GM12872 (cell line): Measurements from ENCODE around the gene NLRP8.

Experiments
- CTCF ChIP-seq: IDR thresholded peaks from 3 replicates; pipeline ENCODE4 v1.5.1; 2011; ENCODE audit warnings: low read depth, mild to moderate bottlenecking, low read length, moderate library complexity; ENCODE audit not compliant: insufficient read depth

NLRP8 gene

GRCh38 chr19:55980415-55980814 lies 32.8 kb downstream of the NLRP8 start:
- TF ChIP-seq CTCF = no peak

- TF ChIP-seq CTCF = no peak
Observed at GRCh38 chr19:55985254-55985653, 37.6 kb downstream of the NLRP8 start.

GRCh38 chr19:55986487-55986886 lies 38.9 kb downstream of the NLRP8 start, which contains the start of gene NLRP5:
Gene NLRP5 (plus strand): TSS chr19:55986775.
- TF ChIP-seq CTCF = no peak

GRCh38 chr19:55990831-55991230 lies 43.2 kb downstream of the NLRP8 start:
- TF ChIP-seq CTCF = no peak

GRCh38 chr19:55993492-55993891 lies 45.9 kb downstream of the NLRP8 start:
- no peak for TF ChIP-seq CTCF

- TF ChIP-seq CTCF = no peak
Observed at GRCh38 chr19:56014765-56015164, 67.1 kb downstream of the NLRP8 start.

GRCh38 chr19:56015756-56016155 lies 68.1 kb downstream of the NLRP8 start:
- no peak for TF ChIP-seq CTCF

- TF ChIP-seq CTCF = no peak
Observed at GRCh38 chr19:56026769-56027168, 79.1 kb downstream of the NLRP8 start.
